K562 (cell line): ENCODE measurements around the gene AUNIP. TPM values are rescaled to one million over a fixed set of nuclear protein-coding genes. Genes with fewer than 3 reads are reported as not detected.
A peak's percentile ranks its signal among the peaks of the same experiment; 100 is the strongest.

ENCODE experiments used
- ATAC-seq: fragments of 200-7000 bp; cut with Tn5 transposase; 3 replicates; pipeline ENCODE4 v1.9.1; 2020; ENCODE audit warnings: moderate library complexity
- Bru-seq: library from RNA; stranded (reverse); fragments of 400-500 nt; gene quantifications from one replicate; lab custom pipeline; 2021; lab: Mats Ljungman, UMichigan
- BruChase-seq, 2 experiments: library from RNA; stranded (reverse); fragments of 400-500 nt; gene quantifications; one replicate each; lab custom pipeline; 2021; lab: Mats Ljungman, UMichigan
- BruUV-seq: library from RNA; stranded (reverse); fragments of 400-500 nt; replicated peaks from 2 replicates; lab custom pipeline; 2021; lab: Mats Ljungman, UMichigan
- CTCF ChIA-PET: fragments of 300-600 bp; formaldehyde crosslinking; extraction: SDS; loops from one replicate; lab custom pipeline; 2021; ENCODE audit warnings: low intra/inter-chr PET ratio; lab: Yijun Ruan, JAX
- POLR2A ChIA-PET: fragments of 300-600, 350-650 bp; sonication (Branson Sonifier 250); formaldehyde crosslinking; extraction: SDS; loops from one replicate; lab custom pipeline; 2021; ENCODE audit warnings: antibody characterized with exemption, inconsistent platforms; lab: Yijun Ruan, JAX
- DNase-seq, 4 experiments: peaks; one replicate each; pipeline versions ENCODE4 v3.0.0 to v3.0.0-alpha.2; 2011 to 2018; ENCODE audit warnings: low spot score in 3 of 4, mixed read lengths in 3 of 4; ENCODE audit errors: extremely low read depth in 1 of 4
- FAIRE-seq: peaks from 2 replicates; lab custom pipeline; 2011; peaks lifted over from hg19 to GRCh38; lab: Jason Lieb, UNC
- H2AFZ ChIP-seq: 2 replicates; pipeline ENCODE4 v1.6.0; 2011; ENCODE audit warnings: low read depth, low read length, control low read depth, inconsistent platforms
- H3K27ac ChIP-seq: fragments of 200-600 bp; 3 replicates; pipeline ENCODE4 v1.8.0; 2011; ENCODE audit warnings: low read depth, mild to moderate bottlenecking, control low read depth, inconsistent platforms, low read length, moderate library complexity, mixed read lengths; ENCODE audit errors: extremely low read depth
- H3K27me3 ChIP-seq, 2 experiments: fragments of 300-600 bp in 1 of 2; 2 replicates in 1 of 2; 3 replicates in 1 of 2; pipeline versions ENCODE4 v1.6.0 to v1.8.0; 2011; ENCODE audit warnings: inconsistent platforms in 2 of 2, low read length in 2 of 2, mild to moderate bottlenecking in 1 of 2, mixed read lengths in 1 of 2, moderate library complexity in 1 of 2; ENCODE audit not compliant: control insufficient read depth in 2 of 2, insufficient read depth in 2 of 2
- H3K36me3 ChIP-seq: fragments of 300-600 bp; 3 replicates; pipeline ENCODE4 v1.8.0; 2011; ENCODE audit warnings: mild to moderate bottlenecking, low read length, inconsistent platforms; ENCODE audit not compliant: control insufficient read depth, insufficient read depth
- H3K4me1 ChIP-seq, 2 experiments: fragments of 200-600 bp in 1 of 2; replicated peaks in 1 of 2; 2 replicates in 1 of 2; 3 replicates in 1 of 2; pipeline versions ENCODE4 v1.5.1 to v1.8.0; 2011; ENCODE audit warnings: inconsistent platforms in 2 of 2, low read length in 2 of 2, mild to moderate bottlenecking in 1 of 2, mixed read lengths in 1 of 2, moderate library complexity in 1 of 2; ENCODE audit not compliant: control insufficient read depth in 2 of 2, insufficient read depth in 2 of 2
- H3K4me2 ChIP-seq: 2 replicates; pipeline ENCODE4 v1.6.1; 2011; ENCODE audit warnings: low read length, control low read depth, inconsistent platforms, mixed read lengths; ENCODE audit not compliant: insufficient read depth
- H3K4me3 ChIP-seq: fragments of 200-600 bp; sonication (generic), shearing (Covaris generic); 2 replicates; pipeline ENCODE4 v1.5.1; 2016; ENCODE audit warnings: control low read depth, inconsistent platforms
- H3K79me2 ChIP-seq: fragments of 200-600 bp; 3 replicates; pipeline ENCODE4 v1.8.0; 2011; ENCODE audit warnings: low read length, inconsistent platforms; ENCODE audit not compliant: control insufficient read depth, insufficient read depth
- H3K9ac ChIP-seq, 2 experiments: 2 replicates each; pipeline versions ENCODE4 v1.6.0 to v1.6.1; 2011; ENCODE audit warnings: low read depth in 2 of 2, low read length in 2 of 2, control low read depth in 1 of 2, inconsistent platforms in 1 of 2, mild to moderate bottlenecking in 1 of 2, mixed read lengths in 1 of 2; ENCODE audit not compliant: insufficient read depth in 1 of 2
- H3K9me1 ChIP-seq: one replicate; pipeline ENCODE4 v1.6.0; 2011; ENCODE audit warnings: inconsistent platforms, mild to moderate bottlenecking, low read length, moderate library complexity; ENCODE audit not compliant: control insufficient read depth, insufficient read depth
- H3K9me3 ChIP-seq: replicated peaks from 2 replicates; pipeline ENCODE4 v1.5.1; 2011; ENCODE audit warnings: low read depth, low read length, inconsistent platforms; ENCODE audit not compliant: control insufficient read depth, insufficient read depth
- H4K20me1 ChIP-seq: replicated peaks from 2 replicates; pipeline ENCODE4 v1.6.1; 2011; ENCODE audit warnings: low read length, inconsistent platforms, mixed read lengths; ENCODE audit not compliant: control insufficient read depth, insufficient read depth
- COPS2 ChIP-seq: fragments of 450-650 bp; conservative IDR thresholded peaks from 2 replicates; pipeline ENCODE4 v1.6.1; 2016; ENCODE audit warnings: mild to moderate bottlenecking, moderate library complexity
- CTBP1 ChIP-seq: fragments of 450-650 bp; IDR thresholded peaks from 2 replicates; pipeline ENCODE4 v1.6.1; 2016; ENCODE audit warnings: borderline replicate concordance
- FUS ChIP-seq: fragments of 200-400 bp; formaldehyde crosslinking; optimal IDR thresholded peaks from 2 replicates; pipeline ENCODE3; 2017; ENCODE audit warnings: low read depth, low read length
- LARP7 ChIP-seq: fragments of 450-650 bp; IDR thresholded peaks from 2 replicates; pipeline ENCODE4 v1.6.1; 2016
- NCOA6 ChIP-seq: fragments of 450-650 bp; IDR thresholded peaks from 2 replicates; pipeline ENCODE4 v1.6.1; 2017; ENCODE audit warnings: mild to moderate bottlenecking
- NCOR1 ChIP-seq: fragments of 450-650 bp; IDR thresholded peaks from 2 replicates; pipeline ENCODE4 v1.6.1; 2016; ENCODE audit warnings: mild to moderate bottlenecking, moderate library complexity
- TBP ChIP-seq: optimal IDR thresholded peaks from 2 replicates; pipeline ENCODE3; 2011; ENCODE audit warnings: low read depth, low read length, improper control_type of control experiment
- TEAD4 ChIP-seq, 2 experiments: sonication (generic) in 1 of 2; formaldehyde crosslinking in 1 of 2; IDR thresholded peaks; 2 replicates each; pipeline versions ENCODE4 v1.6.1 to v1.8.0; 2012 to 2022; ENCODE audit warnings: borderline replicate concordance in 1 of 2, inconsistent platforms in 1 of 2, low read length in 1 of 2, mild to moderate bottlenecking in 1 of 2, missing genetic modification reagents in 1 of 2
- WGBS: fragments of 100-300 bp; shearing (Covaris generic); methylation state at CpG from one replicate; pipeline ENCODE4 v1.1.6; 2016; ENCODE audit warnings: low coverage, mixed read lengths; ENCODE audit not compliant: insufficient coverage; ENCODE audit errors: missing lambda C conversion rate; 5-methylcytosine and 5-hydroxymethylcytosine counted together
- in situ Hi-C: fragments of 300-500 bp; cut with MboI; formaldehyde crosslinking; loops from 4 replicates; pipeline ENCODE4 v1.15.0; 2018; ENCODE audit warnings: inconsistent platforms, mixed read lengths
- intact Hi-C: fragments of 100-400 bp; cut with micrococcal nuclease; formaldehyde crosslinking; loops from 2 replicates; pipeline ENCODE4 v1.14.2; 2022
- long read RNA-seq, 3 experiments: library from polyadenylated mRNA in 2 of 3; library from RNA in 1 of 3; unstranded in 2 of 3; stranded (forward) in 1 of 3; transcript quantifications; one replicate each; pipeline ENCODE4 v2.0.0, GENCODE V29; 2019 to 2022
- polyA minus RNA-seq, 3 experiments: library from RNA; depleted of rRNA, polyadenylated mRNA; stranded (reverse); fragments of >200 nt; gene quantifications; 2 replicates each; pipeline ENCODE4 v1.2.3, GENCODE V29; 2011
- polyA plus RNA-seq, 8 experiments: library from polyadenylated mRNA; depleted of rRNA in 4 of 8; stranded (reverse) in 5 of 8; unstranded in 3 of 8; fragments of >200 nt; fragmentation: Nextera tagmentation in 2 of 8; fragmentation: Illumina TruSeq in 1 of 8; extraction: Ambion mirVana in 2 of 8; extraction: Trizol in 1 of 8; gene quantifications; 2 replicates each; pipeline versions ENCODE4 v1.2.1 to v1.2.3, GENCODE V29; 2011 to 2014; ENCODE audit warnings: inconsistent platforms in 1 of 8, missing spikeins in 1 of 8
- total RNA-seq, 7 experiments: library from RNA; depleted of rRNA in 6 of 7; stranded (reverse); fragments of >200 nt in 6 of 7; fragmentation: Illumina TruSeq in 2 of 7; extraction: Trizol in 2 of 7; gene quantifications; 2 replicates each; pipeline versions ENCODE4 v1.2.1 to v1.2.3, GENCODE V29; 2011 to 2021; ENCODE audit warnings: low replicate concordance in 1 of 7
- TF ChIP-seq, protein P1 (sequence below): fragments of 250-450 bp; sonication (Bioruptor Pico); IDR thresholded peaks from 2 replicates; pipeline ENCODE4 v1.8.0; 2022; ENCODE audit warnings: inconsistent platforms, mild to moderate bottlenecking, moderate library complexity, borderline replicate concordance
- TF ChIP-seq, protein P2 (sequence below): sonication (generic); formaldehyde crosslinking; IDR thresholded peaks from 2 replicates; pipeline ENCODE4 v1.8.0; 2022; ENCODE audit warnings: missing genetic modification reagents, mild to moderate bottlenecking, moderate library complexity, borderline replicate concordance

AUNIP gene, protein sequence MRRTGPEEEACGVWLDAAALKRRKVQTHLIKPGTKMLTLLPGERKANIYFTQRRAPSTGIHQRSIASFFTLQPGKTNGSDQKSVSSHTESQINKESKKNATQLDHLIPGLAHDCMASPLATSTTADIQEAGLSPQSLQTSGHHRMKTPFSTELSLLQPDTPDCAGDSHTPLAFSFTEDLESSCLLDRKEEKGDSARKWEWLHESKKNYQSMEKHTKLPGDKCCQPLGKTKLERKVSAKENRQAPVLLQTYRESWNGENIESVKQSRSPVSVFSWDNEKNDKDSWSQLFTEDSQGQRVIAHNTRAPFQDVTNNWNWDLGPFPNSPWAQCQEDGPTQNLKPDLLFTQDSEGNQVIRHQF
- total RNA-seq (2011; cell fraction: chromatin; rRNA removed; ENCODE audit: low replicate concordance) = 50.6 and 72.2 TPM in 2 replicates
- 35.2 and 36.8 TPM in 2 replicates for total RNA-seq (2011; cell fraction: nucleolus; rRNA removed)
- 48.3 and 56.9 TPM in 2 replicates for total RNA-seq (2011; cell fraction: nucleoplasm; rRNA removed)
- 46.4 and 51.4 TPM in 2 replicates for total RNA-seq (2014; rRNA removed)
- total RNA-seq (2014; rRNA removed; fragmentation: Illumina TruSeq; extraction: Trizol) = 47.1 and 55.0 TPM in 2 replicates
- 40.5 and 41.4 TPM in 2 replicates for total RNA-seq (2015; rRNA removed; fragmentation: Illumina TruSeq; extraction: Trizol)
- 30.9 and 31.7 TPM in 2 replicates for total RNA-seq (2021)
- 45.0 and 48.8 TPM in 2 replicates for polyA plus RNA-seq (2011; rRNA removed)
- 26.1 and 34.8 TPM in 2 replicates for polyA plus RNA-seq (2011; cell fraction: cytosol; rRNA removed)
- 23.2 and 23.3 TPM in 2 replicates for polyA plus RNA-seq (2011; cell fraction: nucleus; rRNA removed)
- 18.8 and 21.2 TPM in 2 replicates for polyA plus RNA-seq (2012)
- polyA plus RNA-seq (2014; fragmentation: Illumina TruSeq; extraction: Trizol) = 48.8 and 50.0 TPM in 2 replicates
- polyA plus RNA-seq (2014; fragmentation: Nextera tagmentation; extraction: Ambion mirVana) = 10 to 100 TPM; 12.1 to 15.2 TPM
- 52.3 and 53.8 TPM in 2 replicates for polyA plus RNA-seq (2014; rRNA removed)
- polyA minus RNA-seq (2011; rRNA and poly(A)+ RNA removed) = 37.1 and 45.0 TPM in 2 replicates
- 10.0 and 14.8 TPM in 2 replicates for polyA minus RNA-seq (2011; cell fraction: cytosol; rRNA and poly(A)+ RNA removed)
- 18.4 and 30.3 TPM in 2 replicates for polyA minus RNA-seq (2011; cell fraction: nucleus; rRNA and poly(A)+ RNA removed)
- percentile 91 among the genes with signal in this experiment for Bru-seq, nascent RNA
- percentile 89 among the genes with signal in this experiment for BruChase-seq, experiment 1, labeled RNA remaining after a 2-hour chase
- BruChase-seq, experiment 2, labeled RNA remaining after a 6-hour chase = percentile 86 among the genes with signal in this experiment
- long read RNA-seq, experiment 1, transcript AUNIP-201 (3 exons, 2,116 nt) = major isoform, 72 of 77 reads
- long read RNA-seq, experiment 1, partial matches to known transcripts = 2 of 77 reads
- long read RNA-seq, experiment 1, other reads (novel, unspliced or antisense) = 3 of 77 reads
- long read RNA-seq, experiment 2, transcript AUNIP-201 (3 exons, 2,116 nt) = major isoform, 31 of 37 reads
- long read RNA-seq, experiment 2, partial matches to known transcripts = 6 of 37 reads
- long read RNA-seq, experiment 2, other reads (novel, unspliced or antisense) = 0 of 37 reads
- long read RNA-seq, experiment 3, transcript AUNIP-201 (3 exons, 2,116 nt) = major isoform, 38 of 39 reads
- long read RNA-seq, experiment 3, partial matches to known transcripts = 0 of 39 reads
- long read RNA-seq, experiment 3, other reads (novel, unspliced or antisense) = 1 of 39 reads

DNA sequence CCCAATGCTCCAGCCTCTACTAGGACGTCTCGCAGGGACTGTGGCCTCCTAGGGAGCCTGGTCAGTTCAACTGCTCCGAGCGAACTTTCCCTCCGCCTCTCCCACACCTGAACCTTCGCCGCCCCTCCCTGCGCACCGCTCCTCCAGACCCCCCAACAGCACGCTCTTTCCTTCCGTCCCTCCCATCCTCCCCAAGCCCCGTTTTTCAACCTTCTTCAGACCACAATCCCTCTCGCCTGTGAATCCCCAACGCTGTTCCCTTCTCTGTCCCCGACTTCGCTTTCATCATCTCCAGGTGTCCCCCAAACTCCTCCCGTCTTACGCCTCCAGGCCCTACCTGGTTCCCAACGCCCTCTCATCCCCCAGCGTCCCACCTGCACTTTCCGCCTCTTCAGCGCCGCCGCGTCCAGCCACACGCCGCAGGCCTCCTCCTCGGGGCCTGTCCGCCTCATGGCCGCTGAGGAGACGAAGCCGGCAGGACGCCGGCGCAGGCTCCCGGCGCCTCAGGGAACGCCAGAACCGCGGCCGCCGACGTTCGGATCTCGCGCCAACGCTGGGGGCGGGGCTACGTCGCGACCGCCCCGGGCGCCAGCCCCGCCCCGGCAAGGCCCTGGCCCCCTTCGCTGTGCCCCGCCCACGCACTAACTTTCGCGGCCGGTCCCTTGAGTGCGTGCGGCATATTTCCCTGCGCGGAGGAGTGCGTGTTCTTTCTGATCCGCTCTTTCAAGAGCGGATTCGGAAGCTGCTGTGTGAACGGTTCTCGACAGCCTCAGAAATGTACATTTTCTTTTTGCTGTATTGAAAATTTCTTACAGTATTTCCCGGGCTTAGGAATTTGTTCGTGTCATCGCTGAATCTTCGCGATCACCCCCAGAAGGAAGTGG, at the start of gene AUNIP:
AUNIP (minus strand) TSS at position 552 of the 884 bp plus-strand sequence; CDS start at position 452, 100 bp downstream.
- peak; percentile 97 to 100 (median 98) for DNase-seq
- WGBS = under 1% methylated on average over 54 of the region's 77 CpGs
- ATAC-seq = peak; percentile 88
- ChIA-PET POLR2A (interaction anchor here (0.6 to 5.9 kb wide), 9 partner anchors 9 to 283 kb away, joined by 3 to 49 read pairs (median 4); no protein-coding TSS in a partner anchor), CTCF (no interaction called here)
- Histone ChIP-seq H3K79me2 (peaks cover 67% of the 10 kb centered on the region), H3K4me1 (peaks cover 49 to 60% of the 10 kb centered on the region in 2 experiments), H3K27me3 (no peaks in the 10 kb centered on the region), H3K9me3 (no peaks in the 10 kb centered on the region), H3K9ac (peak within 1 kb of the TSS; percentile 95 to 99), H2AFZ (peak within 1 kb of the TSS; percentile 96), H4K20me1 (peaks cover 6% of the 10 kb centered on the region), H3K36me3 (peaks cover 24% of the 10 kb centered on the region; the same call in 2 of the 3 replicates), H3K9me1 (no peaks in the 10 kb centered on the region), H3K4me3 (peak within 1 kb of the TSS; percentile 87), H3K4me2 (peak within 1 kb of the TSS; percentile 93), H3K27ac (peak within 1 kb of the TSS; percentile 92)
- intact Hi-C loops (loop anchor here (1.0 kb wide), 1 partner anchor 139 kb away; the partner anchor contains the start of gene PAFAH2), in situ Hi-C loops (no loop called here)
- FAIRE-seq = peak; percentile 65
- BruUV-seq = no TSS peak
- TF ChIP-seq, protein P1, sequence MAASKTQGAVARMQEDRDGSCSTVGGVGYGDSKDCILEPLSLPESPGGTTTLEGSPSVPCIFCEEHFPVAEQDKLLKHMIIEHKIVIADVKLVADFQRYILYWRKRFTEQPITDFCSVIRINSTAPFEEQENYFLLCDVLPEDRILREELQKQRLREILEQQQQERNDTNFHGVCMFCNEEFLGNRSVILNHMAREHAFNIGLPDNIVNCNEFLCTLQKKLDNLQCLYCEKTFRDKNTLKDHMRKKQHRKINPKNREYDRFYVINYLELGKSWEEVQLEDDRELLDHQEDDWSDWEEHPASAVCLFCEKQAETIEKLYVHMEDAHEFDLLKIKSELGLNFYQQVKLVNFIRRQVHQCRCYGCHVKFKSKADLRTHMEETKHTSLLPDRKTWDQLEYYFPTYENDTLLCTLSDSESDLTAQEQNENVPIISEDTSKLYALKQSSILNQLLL (CRISPR knock-in tag) = no peak
- peak; percentile 94 for TF ChIP-seq TBP
- TF ChIP-seq TEAD4 (IDR thresholded peaks at IDR 0.05; ENCODE audit: low read length) = peak; percentile 49; the same call in 1 of the 2 replicates
- TF ChIP-seq TEAD4 (CRISPR knock-in tag; IDR thresholded peaks at IDR 0.05; ENCODE audit: borderline replicate concordance) = 0 out of 2 replicates have a peak, but pooled peaks have one; percentile 64
- TF ChIP-seq LARP7 = peak; percentile 99
- peak; percentile 95 for TF ChIP-seq CTBP1
- TF ChIP-seq COPS2 = no peak
- TF ChIP-seq, protein P2, sequence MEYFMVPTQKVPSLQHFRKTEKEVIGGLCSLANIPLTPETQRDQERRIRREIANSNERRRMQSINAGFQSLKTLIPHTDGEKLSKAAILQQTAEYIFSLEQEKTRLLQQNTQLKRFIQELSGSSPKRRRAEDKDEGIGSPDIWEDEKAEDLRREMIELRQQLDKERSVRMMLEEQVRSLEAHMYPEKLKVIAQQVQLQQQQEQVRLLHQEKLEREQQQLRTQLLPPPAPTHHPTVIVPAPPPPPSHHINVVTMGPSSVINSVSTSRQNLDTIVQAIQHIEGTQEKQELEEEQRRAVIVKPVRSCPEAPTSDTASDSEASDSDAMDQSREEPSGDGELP (CRISPR knock-in tag) = peak; percentile 83
- peak; percentile 51; the same call in 1 of the 2 replicates for TF ChIP-seq NCOR1
- TF ChIP-seq FUS = no peak
- peak; percentile 62; the same call in 1 of the 2 replicates for TF ChIP-seq NCOA6
